Measurements from ENCODE around the gene RLN1.

Gene RLN1

GRCh38 chr9:5292141-5292540, 47.5 kb downstream of the RLN1 start:
- no peak for DNase-seq (ENCODE audit: low spot score)
- no peak for TF ChIP-seq CTCF (IDR thresholded peaks at IDR 0.05; ENCODE audit: borderline replicate concordance, control extremely low read depth, extremely low read depth, insufficient read depth, missing control alignments)
- in situ Hi-C loops (cut with MboI; ENCODE audit: low sequenced_read_pairs, unreplicated experiment), result no loop called here

- no peak for TF ChIP-seq CTCF (IDR thresholded peaks at IDR 0.05; ENCODE audit: borderline replicate concordance, control extremely low read depth, extremely low read depth, insufficient read depth, missing control alignments)
- in situ Hi-C loops (cut with MboI; ENCODE audit: low sequenced_read_pairs, unreplicated experiment), result no loop called here
- no peak for DNase-seq (ENCODE audit: low spot score)
These were observed 51.1 kb downstream of the RLN1 start for GRCh38 chr9:5288591-5288990.

- DNase-seq (ENCODE audit: low spot score), result no peak
- in situ Hi-C loops (cut with MboI; ENCODE audit: low sequenced_read_pairs, unreplicated experiment), result no loop called here
- TF ChIP-seq CTCF (IDR thresholded peaks at IDR 0.05; ENCODE audit: borderline replicate concordance, control extremely low read depth, extremely low read depth, insufficient read depth, missing control alignments), result no peak
These were observed 53.4 kb downstream of the RLN1 start for GRCh38 chr9:5286262-5286661.

Measured in GM13976 (cell line).